K562 (cell line): ENCODE results near the gene CLCA2. TPM values are rescaled to one million over a fixed set of nuclear protein-coding genes. Genes with fewer than 3 reads are reported as not detected.

Experiments
- ATAC-seq: fragments of 200-7000 bp; cut with Tn5 transposase; 3 replicates; pipeline ENCODE4 v1.9.1; 2020; ENCODE audit warnings: moderate library complexity
- BruUV-seq: library from RNA; stranded (reverse); fragments of 400-500 nt; replicated peaks from 2 replicates; lab custom pipeline; 2021; lab: Mats Ljungman, UMichigan
- CTCF ChIA-PET: fragments of 300-600 bp; formaldehyde crosslinking; extraction: SDS; loops from one replicate; lab custom pipeline; 2021; ENCODE audit warnings: low intra/inter-chr PET ratio; lab: Yijun Ruan, JAX
- POLR2A ChIA-PET: fragments of 300-600, 350-650 bp; sonication (Branson Sonifier 250); formaldehyde crosslinking; extraction: SDS; loops from one replicate; lab custom pipeline; 2021; ENCODE audit warnings: antibody characterized with exemption, inconsistent platforms; lab: Yijun Ruan, JAX
- DNase-seq, 4 experiments: peaks; one replicate each; pipeline versions ENCODE4 v3.0.0 to v3.0.0-alpha.2; 2011 to 2018; ENCODE audit warnings: low spot score in 3 of 4, mixed read lengths in 3 of 4; ENCODE audit errors: extremely low read depth in 1 of 4
- FAIRE-seq: peaks from 2 replicates; lab custom pipeline; 2011; peaks lifted over from hg19 to GRCh38; lab: Jason Lieb, UNC
- H2AFZ ChIP-seq: 2 replicates; pipeline ENCODE4 v1.6.0; 2011; ENCODE audit warnings: low read depth, low read length, control low read depth, inconsistent platforms
- H3K27ac ChIP-seq: fragments of 200-600 bp; 3 replicates; pipeline ENCODE4 v1.8.0; 2011; ENCODE audit warnings: low read depth, mild to moderate bottlenecking, control low read depth, inconsistent platforms, low read length, moderate library complexity, mixed read lengths; ENCODE audit errors: extremely low read depth
- H3K27me3 ChIP-seq, 2 experiments: fragments of 300-600 bp in 1 of 2; 2 replicates in 1 of 2; 3 replicates in 1 of 2; pipeline versions ENCODE4 v1.6.0 to v1.8.0; 2011; ENCODE audit warnings: inconsistent platforms in 2 of 2, low read length in 2 of 2, mild to moderate bottlenecking in 1 of 2, mixed read lengths in 1 of 2, moderate library complexity in 1 of 2; ENCODE audit not compliant: control insufficient read depth in 2 of 2, insufficient read depth in 2 of 2
- H3K36me3 ChIP-seq: fragments of 300-600 bp; 3 replicates; pipeline ENCODE4 v1.8.0; 2011; ENCODE audit warnings: mild to moderate bottlenecking, low read length, inconsistent platforms; ENCODE audit not compliant: control insufficient read depth, insufficient read depth
- H3K4me1 ChIP-seq, 2 experiments: fragments of 200-600 bp in 1 of 2; replicated peaks in 1 of 2; 2 replicates in 1 of 2; 3 replicates in 1 of 2; pipeline versions ENCODE4 v1.5.1 to v1.8.0; 2011; ENCODE audit warnings: inconsistent platforms in 2 of 2, low read length in 2 of 2, mild to moderate bottlenecking in 1 of 2, mixed read lengths in 1 of 2, moderate library complexity in 1 of 2; ENCODE audit not compliant: control insufficient read depth in 2 of 2, insufficient read depth in 2 of 2
- H3K4me2 ChIP-seq: 2 replicates; pipeline ENCODE4 v1.6.1; 2011; ENCODE audit warnings: low read length, control low read depth, inconsistent platforms, mixed read lengths; ENCODE audit not compliant: insufficient read depth
- H3K4me3 ChIP-seq: fragments of 200-600 bp; sonication (generic), shearing (Covaris generic); 2 replicates; pipeline ENCODE4 v1.5.1; 2016; ENCODE audit warnings: control low read depth, inconsistent platforms
- H3K79me2 ChIP-seq: fragments of 200-600 bp; 3 replicates; pipeline ENCODE4 v1.8.0; 2011; ENCODE audit warnings: low read length, inconsistent platforms; ENCODE audit not compliant: control insufficient read depth, insufficient read depth
- H3K9ac ChIP-seq, 2 experiments: 2 replicates each; pipeline versions ENCODE4 v1.6.0 to v1.6.1; 2011; ENCODE audit warnings: low read depth in 2 of 2, low read length in 2 of 2, control low read depth in 1 of 2, inconsistent platforms in 1 of 2, mild to moderate bottlenecking in 1 of 2, mixed read lengths in 1 of 2; ENCODE audit not compliant: insufficient read depth in 1 of 2
- H3K9me1 ChIP-seq: one replicate; pipeline ENCODE4 v1.6.0; 2011; ENCODE audit warnings: inconsistent platforms, mild to moderate bottlenecking, low read length, moderate library complexity; ENCODE audit not compliant: control insufficient read depth, insufficient read depth
- H3K9me3 ChIP-seq: replicated peaks from 2 replicates; pipeline ENCODE4 v1.5.1; 2011; ENCODE audit warnings: low read depth, low read length, inconsistent platforms; ENCODE audit not compliant: control insufficient read depth, insufficient read depth
- H4K20me1 ChIP-seq: replicated peaks from 2 replicates; pipeline ENCODE4 v1.6.1; 2011; ENCODE audit warnings: low read length, inconsistent platforms, mixed read lengths; ENCODE audit not compliant: control insufficient read depth, insufficient read depth
- BCOR ChIP-seq: fragments of 450-650 bp; IDR thresholded peaks from 2 replicates; pipeline ENCODE4 v1.6.1; 2016
- CREB1 ChIP-seq, 2 experiments: sonication (generic) in 1 of 2; formaldehyde crosslinking in 1 of 2; IDR thresholded peaks; 2 replicates each; pipeline versions ENCODE4 v1.6.1 to v1.8.0; 2012 to 2022; ENCODE audit warnings: inconsistent platforms in 1 of 2, mild to moderate bottlenecking in 1 of 2, missing genetic modification reagents in 1 of 2, moderate library complexity in 1 of 2
- CREB3 ChIP-seq: fragments of 450-650 bp; conservative IDR thresholded peaks from 2 replicates; pipeline ENCODE4 v1.6.1; 2016; ENCODE audit warnings: missing genetic modification characterization, low read depth, mild to moderate bottlenecking, missing compliant biosample characterization, moderate library complexity
- CXXC5 ChIP-seq: fragments of 250-450 bp; sonication (Bioruptor Pico); IDR thresholded peaks from 2 replicates; pipeline ENCODE4 v1.8.0; 2022; ENCODE audit warnings: inconsistent platforms, mild to moderate bottlenecking, moderate library complexity
- DEAF1 ChIP-seq: fragments of 450-650 bp; formaldehyde crosslinking; IDR thresholded peaks from 2 replicates; pipeline ENCODE4 v1.4.0; 2020; ENCODE audit warnings: mild to moderate bottlenecking, moderate library complexity
- E2F4 ChIP-seq: sonication (generic); formaldehyde crosslinking; IDR thresholded peaks from 2 replicates; pipeline ENCODE4 v1.8.0; 2022; ENCODE audit warnings: mild to moderate bottlenecking, low read depth, missing genetic modification reagents
- GMEB1 ChIP-seq: fragments of 250-450 bp; sonication (Bioruptor Pico); IDR thresholded peaks from 2 replicates; pipeline ENCODE4 v1.4.0; 2020; ENCODE audit warnings: mild to moderate bottlenecking
- HOMEZ ChIP-seq: fragments of 250-450 bp; sonication (Bioruptor Pico); IDR thresholded peaks from 2 replicates; pipeline ENCODE4 v1.4.0; 2020; ENCODE audit warnings: mild to moderate bottlenecking, moderate library complexity
- NR4A1 ChIP-seq, 2 experiments: fragments of 250-450 bp in 1 of 2; fragments of 450-650 bp in 1 of 2; sonication (Bioruptor Pico) in 1 of 2; IDR thresholded peaks; 2 replicates each; pipeline versions ENCODE4 v1.4.0 to v1.6.1; 2016 to 2020; ENCODE audit warnings: mild to moderate bottlenecking in 2 of 2, missing compliant biosample characterization in 1 of 2, missing genetic modification characterization in 1 of 2, moderate library complexity in 1 of 2
- PTBP1 ChIP-seq: fragments of 200-400 bp; formaldehyde crosslinking; IDR thresholded peaks from 2 replicates; pipeline ENCODE4 v1.6.1; 2017; ENCODE audit warnings: low read depth, low read length
- SAFB2 ChIP-seq: fragments of 200-400 bp; formaldehyde crosslinking; IDR thresholded peaks from 2 replicates; pipeline ENCODE4 v1.6.1; 2018; ENCODE audit warnings: borderline replicate concordance, low read length, low read depth, moderate library complexity; ENCODE audit not compliant: severe bottlenecking
- SAP30 ChIP-seq: fragments of 200-600 bp; sonication (generic); IDR thresholded peaks from 2 replicates; pipeline ENCODE4 v1.6.1; 2012; ENCODE audit warnings: borderline replicate concordance, low read depth, mild to moderate bottlenecking, moderate library complexity, low read length, control low read depth, inconsistent platforms; ENCODE audit not compliant: insufficient read depth, poor library complexity, severe bottlenecking
- SMC3 ChIP-seq: conservative IDR thresholded peaks from 2 replicates; pipeline ENCODE4 v1.6.1; 2011; ENCODE audit warnings: low read depth, low read length, improper control_type of control experiment; ENCODE audit not compliant: insufficient read depth
- TRIM24 ChIP-seq, 2 experiments: fragments of 450-650 bp; IDR thresholded peaks; 2 replicates each; pipeline ENCODE4 v1.6.1; 2016
- WGBS: fragments of 100-300 bp; shearing (Covaris generic); methylation state at CpG from one replicate; pipeline ENCODE4 v1.1.6; 2016; ENCODE audit warnings: low coverage, mixed read lengths; ENCODE audit not compliant: insufficient coverage; ENCODE audit errors: missing lambda C conversion rate; 5-methylcytosine and 5-hydroxymethylcytosine counted together
- in situ Hi-C: fragments of 300-500 bp; cut with MboI; formaldehyde crosslinking; loops from 4 replicates; pipeline ENCODE4 v1.15.0; 2018; ENCODE audit warnings: inconsistent platforms, mixed read lengths
- intact Hi-C: fragments of 100-400 bp; cut with micrococcal nuclease; formaldehyde crosslinking; loops from 2 replicates; pipeline ENCODE4 v1.14.2; 2022
- polyA plus RNA-seq, 8 experiments: library from polyadenylated mRNA; depleted of rRNA in 4 of 8; stranded (reverse) in 5 of 8; unstranded in 3 of 8; fragments of >200 nt; fragmentation: Nextera tagmentation in 2 of 8; fragmentation: Illumina TruSeq in 1 of 8; extraction: Ambion mirVana in 2 of 8; extraction: Trizol in 1 of 8; gene quantifications; 2 replicates each; pipeline versions ENCODE4 v1.2.1 to v1.2.3, GENCODE V29; 2011 to 2014; ENCODE audit warnings: inconsistent platforms in 1 of 8, missing spikeins in 1 of 8
- total RNA-seq, 7 experiments: library from RNA; depleted of rRNA in 6 of 7; stranded (reverse); fragments of >200 nt in 6 of 7; fragmentation: Illumina TruSeq in 2 of 7; extraction: Trizol in 2 of 7; gene quantifications; 2 replicates each; pipeline versions ENCODE4 v1.2.1 to v1.2.3, GENCODE V29; 2011 to 2021; ENCODE audit warnings: low replicate concordance in 1 of 7

CLCA2 gene
- total and polyA plus RNA-seq, 9 of the 15 experiments (the other 6 are each of a cell fraction or from before 2014, with no cell fraction given), result 0.03 TPM; not detected in 8

GRCh38 chr1:86461482-86461881 is 37.5 kb downstream of the CLCA2 start:
- H2AFZ ChIP-seq, result peak overlapping the region; percentile 77
- peak overlapping the region; percentile 61 for H3K27ac ChIP-seq
- 18% methylated on average over 3 of the region's 3 CpGs for WGBS
- peak overlapping the region; percentile 46; the same call in 1 of the 2 replicates for H3K4me2 ChIP-seq
- no peak overlapping the region for H3K4me3 ChIP-seq
- CTCF ChIA-PET, result no interaction called here
- FAIRE-seq (peak; percentile 78), DNase-seq (peak; percentile 55 to 82 (median 66)), ATAC-seq (peak; percentile 82)
- no TSS peak for BruUV-seq
- no peaks in the 10 kb centered on the region for H3K9me1 ChIP-seq
- no peaks in the 10 kb centered on the region for H4K20me1 ChIP-seq
- POLR2A ChIA-PET, result interaction anchor here (0.7 to 1.6 kb wide), 4 partner anchors 9 to 26 kb away, joined by 3 to 5 read pairs (median 4); no protein-coding TSS in a partner anchor
- no peaks in the 10 kb centered on the region for H3K79me2 ChIP-seq
- H3K27me3 ChIP-seq, result no peaks in the 10 kb centered on the region
- intact Hi-C loops (no loop called here), in situ Hi-C loops (no loop called here)
- 0 out of 2 replicates have a peak, but pooled peaks cover 7% of the 10 kb centered on the region for H3K9me3 ChIP-seq
- no peak overlapping the region for H3K9ac ChIP-seq
- H3K4me1 ChIP-seq, result peaks cover 11 to 20% of the 10 kb centered on the region in 2 experiments; a peak in 4 of 5 replicates
- H3K36me3 ChIP-seq, result no peaks in the 10 kb centered on the region
- peak; percentile 57; the same call in 1 of the 2 replicates for TF ChIP-seq DEAF1 (CRISPR knock-in tag)
- TF ChIP-seq SAFB2, result no peak
- peak; percentile 60; the same call in 1 of the 2 replicates for TF ChIP-seq GMEB1 (CRISPR knock-in tag)
- TF ChIP-seq HOMEZ (CRISPR knock-in tag), result peak; percentile 99
- TF ChIP-seq TRIM24 (IDR thresholded peaks at IDR 0.05), result peak; percentile 95 to 96
- TF ChIP-seq E2F4 (CRISPR knock-in tag), result no peak
- peak; percentile 99 for TF ChIP-seq CREB3 (tag)
- TF ChIP-seq CXXC5 (CRISPR knock-in tag), result peak; percentile 98
- TF ChIP-seq SAP30, result no peak
- 0 out of 2 replicates have a peak, but pooled peaks have one; percentile 39 for TF ChIP-seq CREB1 (IDR thresholded peaks at IDR 0.05)
- TF ChIP-seq CREB1 (CRISPR knock-in tag; IDR thresholded peaks at IDR 0.05), result no peak
- no peak for TF ChIP-seq PTBP1
- no peak for TF ChIP-seq BCOR
- TF ChIP-seq SMC3, result no peak
- TF ChIP-seq NR4A1 (CRISPR knock-in tag; IDR thresholded peaks at IDR 0.05), result peak; percentile 98
- TF ChIP-seq NR4A1 (tag; IDR thresholded peaks at IDR 0.05), result peak; percentile 100
